ENCODE results near the gene FGD2. TPM values are rescaled to one million over a fixed set of nuclear protein-coding genes. Genes with fewer than 3 reads are reported as not detected.

FGD2 gene
- total and polyA plus RNA-seq, 2 of the 8 experiments (the other 6 are each of a cell fraction or from before 2014, with no cell fraction given) = 0.12 to 0.32 TPM

DNA sequence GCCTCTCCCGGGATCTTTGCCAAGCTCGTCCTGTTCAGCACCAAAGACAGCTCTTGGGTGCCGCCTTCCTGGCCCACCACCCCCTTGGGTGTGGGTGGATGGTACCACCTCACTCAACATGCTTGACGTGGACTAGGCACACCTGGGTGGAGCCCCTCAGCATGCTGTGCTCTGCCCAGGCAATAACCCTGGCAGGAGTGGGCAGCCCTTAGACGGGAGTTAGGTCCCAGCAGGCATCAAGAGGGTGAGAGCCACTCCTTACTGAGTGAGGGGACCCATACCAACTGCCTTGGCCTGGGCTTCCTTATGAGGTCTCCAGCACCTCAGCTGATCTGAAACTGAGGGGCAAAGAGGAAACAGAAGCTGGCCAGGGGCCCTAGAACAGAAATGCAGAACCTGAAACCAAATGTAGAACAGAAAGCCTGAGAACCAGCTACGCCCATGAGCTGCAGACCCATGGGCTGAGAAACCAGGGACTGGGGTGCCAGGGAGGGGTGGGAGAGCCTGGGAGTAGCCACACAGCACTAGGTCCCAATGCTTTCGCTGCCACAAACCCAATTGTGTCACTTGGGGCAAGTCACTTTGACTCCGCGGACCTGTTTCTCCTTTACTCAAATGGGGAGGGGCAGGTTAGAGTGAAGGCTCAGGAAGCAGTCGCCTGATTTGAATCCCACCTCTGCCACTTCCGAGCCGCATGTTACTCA is 2.0 kb downstream of the FGD2 start:
- Histone ChIP-seq H3K14ac (ENCODE audit: insufficient read length) (no peak overlapping the region), H2BK5ac (ENCODE audit: low read depth, low read length) (no peak overlapping the region), H3K23ac (ENCODE audit: insufficient read length) (no peak overlapping the region), H3K18ac (ENCODE audit: extremely low read depth, low read length) (no peak overlapping the region), H4K8ac (ENCODE audit: extremely low read depth, insufficient read depth, low read length) (no peak overlapping the region), H3K79me1 (ENCODE audit: low read depth, low read length) (no peaks in the 10 kb centered on the region), H3K4ac (replicated peaks; ENCODE audit: insufficient read length, low read depth, low read length) (no peak overlapping the region), H3K4me2 (ENCODE audit: insufficient read depth in 1 of 2, low read depth in 2 of 2, low read length in 2 of 2) (no peak overlapping the region), H3K79me2 (ENCODE audit: control insufficient read depth in 1 of 2, insufficient read depth in 2 of 2, low read length in 2 of 2) (no peaks in the 10 kb centered on the region), H3K56ac (replicated peaks; ENCODE audit: insufficient read length, low read depth, low read length) (no peak overlapping the region), H2AK5ac (ENCODE audit: low read depth, low read length) (no peak overlapping the region), H3K36me3 (ENCODE audit: control insufficient read depth in 2 of 4, insufficient read depth in 4 of 4, low read length in 3 of 4) (no peaks in the 10 kb centered on the region), H3K27me3 (replicated peaks in 1 of 4; ENCODE audit: control insufficient read depth in 3 of 4, extremely low read depth in 1 of 4, insufficient read depth in 3 of 4, low read length in 3 of 4) (no peaks in the 10 kb centered on the region), H3K9me3 (ENCODE audit: insufficient read depth in 2 of 2, low read depth in 1 of 2, low read length in 1 of 2) (no peaks in the 10 kb centered on the region), H2BK20ac (ENCODE audit: low read length) (no peak overlapping the region), H3K27ac (ENCODE audit: low read depth, low read length) (no peak overlapping the region), H4K91ac (replicated peaks; ENCODE audit: insufficient read length, low read length) (no peak overlapping the region), H2BK12ac (ENCODE audit: low read depth, low read length) (no peak overlapping the region), H3K9ac (replicated peaks in 1 of 4; ENCODE audit: extremely low read depth in 1 of 4, low read depth in 3 of 4, low read length in 3 of 4) (no peak overlapping the region), H4K20me1 (replicated peaks in 1 of 2; ENCODE audit: control insufficient read depth in 1 of 2, insufficient read depth in 2 of 2, low read length in 2 of 2) (no peaks in the 10 kb centered on the region), H2BK120ac (replicated peaks; ENCODE audit: low read depth, low read length) (no peak overlapping the region), H4K5ac (ENCODE audit: insufficient read length, low read depth, low read length) (no peak overlapping the region), H2BK15ac (ENCODE audit: low read length) (no peak overlapping the region), H3K4me3 (ENCODE audit: extremely low read depth in 1 of 4, insufficient read depth in 2 of 4, low read depth in 3 of 4, low read length in 4 of 4) (no peak overlapping the region), H2AFZ (ENCODE audit: low read length) (no peak overlapping the region), H3K4me1 (replicated peaks in 1 of 4; ENCODE audit: control insufficient read depth in 3 of 4, insufficient read depth in 4 of 4, low read length in 3 of 4) (no peaks in the 10 kb centered on the region), H3K23me2 (ENCODE audit: low read depth, low read length) (no peaks in the 10 kb centered on the region)
- POLR2A ChIA-PET (ENCODE audit: partially characterized antibody) = interaction anchor here (2.2 to 2.5 kb wide), 2 partner anchors 11 to 21 kb away, joined by 6 to 9 read pairs; partner anchors contain the start of gene MTCH1
- no peak for FAIRE-seq
- DNase-seq (ENCODE audit: low read depth in 1 of 2, low spot score in 2 of 2) = no peak
- WGBS, 2 experiments (ENCODE audit: extremely low coverage in 1 of 2, insufficient coverage in 1 of 2, insufficient read length in 1 of 2, insufficient replicate concordance in 2 of 2, low coverage in 1 of 2, low lambda C conversion rate in 2 of 2, missing lambda C conversion rate in 1 of 2) = 86% methylated on average over 12 of the region's 12 CpGs; no CpG with 5 or more reads in 1 of the 2 experiments
- TF ChIP-seq KDM1A (IDR thresholded peaks at IDR 0.05; ENCODE audit: borderline replicate concordance, low read length) = no peak
- TF ChIP-seq SUZ12 (IDR thresholded peaks at IDR 0.05; ENCODE audit: low read length) = no peak
- no peak for TF ChIP-seq HDAC2 (IDR thresholded peaks at IDR 0.05; ENCODE audit: borderline replicate concordance in 1 of 2, low read depth in 2 of 2, low read length in 2 of 2)
- TF ChIP-seq POLR2AphosphoS5 (IDR thresholded peaks at IDR 0.05; ENCODE audit: low read depth, low read length) = no peak
- TF ChIP-seq GTF2F1 (IDR thresholded peaks at IDR 0.05; ENCODE audit: borderline replicate concordance, low read depth, low read length) = no peak
- no peak for TF ChIP-seq EP300 (IDR thresholded peaks at IDR 0.05; ENCODE audit: borderline replicate concordance in 1 of 2, low read depth in 2 of 2, low read length in 2 of 2)
- no peak for TF ChIP-seq ZNF274 (IDR thresholded peaks at IDR 0.05; ENCODE audit: borderline replicate concordance, extremely low read depth, low read length)
- TF ChIP-seq SP2 (IDR thresholded peaks at IDR 0.05; ENCODE audit: low read length) = no peak
- no peak for TF ChIP-seq BRCA1 (IDR thresholded peaks at IDR 0.05; ENCODE audit: low read depth, low read length)
- no peak for TF ChIP-seq BCL11A (IDR thresholded peaks at IDR 0.05; ENCODE audit: low read depth in 2 of 2, low read length in 2 of 2)
- no peak for TF ChIP-seq RXRA (IDR thresholded peaks at IDR 0.05; ENCODE audit: insufficient read depth, low read depth, low read length)
- TF ChIP-seq TBP (IDR thresholded peaks at IDR 0.05; ENCODE audit: low read depth, low read length) = no peak
- CTCF ChIA-PET (ENCODE audit: partially characterized antibody) = interaction anchor here (0.7 to 6.5 kb wide), 15 partner anchors 11 to 248 kb away, joined by 3 to 74 read pairs (median 3); no protein-coding TSS in a partner anchor

Measured in H1 (cell line).